Bronchial epithelial cell (primary cell): ENCODE measurements around the gene NR1I3. TPM values are rescaled to one million over a fixed set of nuclear protein-coding genes. Genes with fewer than 3 reads are reported as not detected.

Experiments
- DNase-seq: peaks from one replicate; pipeline ENCODE4 v3.0.0-alpha.2; 2010; ENCODE audit warnings: low read depth
- FAIRE-seq: peaks from 2 replicates; lab custom pipeline; 2011; peaks lifted over from hg19 to GRCh38; lab: Jason Lieb, UNC
- H3K27me3 ChIP-seq: 2 replicates; pipeline ENCODE4 v1.5.1; 2011; ENCODE audit warnings: low read length; ENCODE audit not compliant: control insufficient read depth, insufficient read depth
- H3K36me3 ChIP-seq: 2 replicates; pipeline ENCODE4 v1.5.1; 2011; ENCODE audit warnings: low read length; ENCODE audit not compliant: control insufficient read depth, insufficient read depth
- H3K4me3 ChIP-seq: 2 replicates; pipeline ENCODE4 v1.5.1; 2011; ENCODE audit warnings: mild to moderate bottlenecking, low read depth, low read length, control low read depth
- CTCF ChIP-seq: IDR thresholded peaks from 2 replicates; pipeline ENCODE4 v1.5.1; 2011; ENCODE audit warnings: mild to moderate bottlenecking, moderate library complexity, low read length, control low read depth, inconsistent platforms; ENCODE audit not compliant: insufficient read depth, severe bottlenecking
- total RNA-seq: library from RNA; depleted of rRNA; stranded (reverse); fragments of >200 nt; gene quantifications from 2 replicates; pipeline ENCODE4 v1.2.1, GENCODE V29; 2014

NR1I3 gene
- total RNA-seq, 1 donor from 2014 or later, result not detected

GRCh38 chr1:161199506-161200139 lies 38.4 kb downstream of the NR1I3 start:
- Histone ChIP-seq H3K27me3 (no peaks in the 10 kb centered on the region), H3K36me3 (peaks cover 3% of the 10 kb centered on the region), H3K4me3 (no peak overlapping the region)
- no peak for TF ChIP-seq CTCF
- FAIRE-seq (no peak), DNase-seq (no peak)

GRCh38 chr1:161198897-161199431 lies 39.0 kb downstream of the NR1I3 start, which contains the start of gene ADAMTS4:
TSS of gene ADAMTS4 (minus strand) at chr1:161199054. CDS start at chr1:161198627, 427 bp downstream.
- peaks cover 1% of the 10 kb centered on the region for H3K36me3 ChIP-seq
- no peak for TF ChIP-seq CTCF
- H3K27me3 ChIP-seq, result no peaks in the 10 kb centered on the region
- no peak for FAIRE-seq
- H3K4me3 ChIP-seq, result no peak within 1 kb of the TSS
- no peak for DNase-seq

- no peak overlapping the region for H3K4me3 ChIP-seq
- no peaks in the 10 kb centered on the region for H3K27me3 ChIP-seq
- H3K36me3 ChIP-seq, result no peaks in the 10 kb centered on the region
- TF ChIP-seq CTCF, result no peak
- peak; percentile 11 for DNase-seq
- FAIRE-seq, result no peak
Observed at GRCh38 chr1:161198194-161198896, 39.7 kb downstream of the NR1I3 start.

GRCh38 chr1:161197560-161198193 lies 40.3 kb downstream of the NR1I3 start:
- FAIRE-seq (no peak), DNase-seq (no peak)
- no peak for TF ChIP-seq CTCF
- Histone ChIP-seq H3K4me3 (no peak overlapping the region), H3K27me3 (no peaks in the 10 kb centered on the region), H3K36me3 (no peaks in the 10 kb centered on the region)

GRCh38 chr1:161196521-161197451 lies 41.2 kb downstream of the NR1I3 start:
- TF ChIP-seq CTCF, result no peak
- FAIRE-seq (no peak), DNase-seq (no peak)
- H3K27me3 ChIP-seq, result no peaks in the 10 kb centered on the region
- no peak overlapping the region for H3K4me3 ChIP-seq
- H3K36me3 ChIP-seq, result no peaks in the 10 kb centered on the region
